Natural killer cell treated with Interleukin-12 subunit alpha and Interleukin-12 subunit beta and Interleukin-15 and Interleukin-18, amount 100 ng/mL, for 72 hours (primary cell): ENCODE data around the gene MTCL1. TPM values are rescaled to one million over a fixed set of nuclear protein-coding genes. Genes with fewer than 3 reads are reported as not detected.

Source experiments
- ATAC-seq, 2 donors: fragments of 150-1000 bp; cut with Tn5 transposase in 1 of 2; sonication (Bioruptor Pico), chemical (Tn5 transposase) in 1 of 2; 2 replicates each; pipeline ENCODE4 v1.10.0; 2021
- DNase-seq: peaks from one replicate; pipeline ENCODE4 v3.0.0; 2022; ENCODE audit warnings: low spot score
- H3K27ac Mint-ChIP-seq, 2 donors: 1 replicate in 1 of 2; 2 replicates in 1 of 2; pipeline ENCODE4 v1.8.0; 2022; ENCODE audit warnings: mixed read lengths in 2 of 2, mild to moderate bottlenecking in 1 of 2, moderate library complexity in 1 of 2
- H3K27me3 Mint-ChIP-seq, 2 donors: 1 replicate in 1 of 2; 2 replicates in 1 of 2; pipeline ENCODE4 v1.8.0; 2022; ENCODE audit warnings: mixed read lengths in 2 of 2
- H3K36me3 Mint-ChIP-seq: one replicate; pipeline ENCODE4 v1.8.0; 2022; ENCODE audit warnings: mixed read lengths
- H3K4me1 Mint-ChIP-seq, 2 donors: 1 replicate in 1 of 2; 2 replicates in 1 of 2; pipeline ENCODE4 v1.8.0; 2022; ENCODE audit warnings: low read depth in 2 of 2, mixed read lengths in 2 of 2, mild to moderate bottlenecking in 1 of 2
- H3K4me3 Mint-ChIP-seq: one replicate; pipeline ENCODE4 v1.8.0; 2022; ENCODE audit warnings: mixed read lengths
- H3K9me3 Mint-ChIP-seq: 2 replicates; pipeline ENCODE4 v1.8.0; 2022; ENCODE audit warnings: mixed read lengths
- total RNA-seq, 2 donors: library from RNA; stranded (reverse); gene quantifications; one replicate each; pipeline ENCODE4 v1.2.3, GENCODE V29; 2022

Gene MTCL1
- under 1 TPM; 0.38 to 0.50 TPM for total RNA-seq

- H3K27me3 Mint-ChIP-seq, result peaks cover 36 to 64% of the 10 kb centered on the region in 2 donors
- H3K4me1 Mint-ChIP-seq, result peaks cover 12 to 15% of the 10 kb centered on the region in 2 donors
- peak; percentile 59 to 63 for ATAC-seq
- peak; percentile 64 for DNase-seq
- no peaks in the 10 kb centered on the region for H3K9me3 Mint-ChIP-seq
- H3K4me3 Mint-ChIP-seq, result peak within 1 kb of the TSS; percentile 93
- H3K36me3 Mint-ChIP-seq, result no peaks in the 10 kb centered on the region
- H3K27ac Mint-ChIP-seq, result peak within 1 kb of the TSS in 1 of 2 donors; percentile 37
Measured at GRCh38 chr18:8705238-8705960, at the start of gene MTCL1. MTCL1 (plus strand) TSS chr18:8705556; CDS start chr18:8705661, 105 bp downstream.

GRCh38 chr18:8656232-8656631 lies 49.1 kb upstream of the MTCL1 start:
- no peak overlapping the region for H3K27ac Mint-ChIP-seq

GRCh38 chr18:8657050-8657820 lies 48.1 kb upstream of the MTCL1 start:
- ATAC-seq (no peak), DNase-seq (no peak)
- H3K4me3 Mint-ChIP-seq, result no peak overlapping the region
- H3K27ac Mint-ChIP-seq, result no peak overlapping the region
- peaks cover 10 to 35% of the 10 kb centered on the region in 2 donors for H3K27me3 Mint-ChIP-seq
- H3K36me3 Mint-ChIP-seq, result no peaks in the 10 kb centered on the region
- no peaks in the 10 kb centered on the region for H3K9me3 Mint-ChIP-seq
- no peaks in the 10 kb centered on the region for H3K4me1 Mint-ChIP-seq

More at GRCh38 chr18:8656232-8656631, 49.1 kb upstream of the MTCL1 start:
- H3K27me3 Mint-ChIP-seq, result peaks cover 10 to 32% of the 10 kb centered on the region in 2 donors
- H3K4me3 Mint-ChIP-seq, result no peak overlapping the region
- no peak for DNase-seq
- no peaks in the 10 kb centered on the region for H3K9me3 Mint-ChIP-seq
- H3K4me1 Mint-ChIP-seq, result no peaks in the 10 kb centered on the region
- H3K36me3 Mint-ChIP-seq, result no peaks in the 10 kb centered on the region
- ATAC-seq, result no peak

GRCh38 chr18:8657873-8658470 lies 47.4 kb upstream of the MTCL1 start:
- H3K27me3 Mint-ChIP-seq, result peaks cover 10 to 35% of the 10 kb centered on the region in 2 donors
- ATAC-seq, result no peak
- peaks cover 0 to 2% of the 10 kb centered on the region in 2 donors for H3K4me1 Mint-ChIP-seq
- H3K36me3 Mint-ChIP-seq, result no peaks in the 10 kb centered on the region
- H3K4me3 Mint-ChIP-seq, result no peak overlapping the region
- H3K9me3 Mint-ChIP-seq, result no peaks in the 10 kb centered on the region
- DNase-seq, result no peak
- H3K27ac Mint-ChIP-seq, result no peak overlapping the region

- H3K27ac Mint-ChIP-seq, result no peak overlapping the region
- H3K4me1 Mint-ChIP-seq, result peaks cover 0 to 5% of the 10 kb centered on the region in 2 donors
- H3K4me3 Mint-ChIP-seq, result no peak overlapping the region
- no peaks in the 10 kb centered on the region for H3K36me3 Mint-ChIP-seq
- H3K27me3 Mint-ChIP-seq, result peaks cover 4 to 35% of the 10 kb centered on the region in 2 donors
- ATAC-seq (no peak), DNase-seq (no peak)
- H3K9me3 Mint-ChIP-seq, result no peaks in the 10 kb centered on the region
Measured at GRCh38 chr18:8658858-8659485, 46.4 kb upstream of the MTCL1 start.

GRCh38 chr18:8659609-8660242 lies 45.6 kb upstream of the MTCL1 start:
- H3K36me3 Mint-ChIP-seq, result no peaks in the 10 kb centered on the region
- ATAC-seq (no peak), DNase-seq (no peak)

GRCh38 chr18:8660316-8660715 lies 45.0 kb upstream of the MTCL1 start:
- no peak for ATAC-seq
- H3K36me3 Mint-ChIP-seq, result no peaks in the 10 kb centered on the region
- H3K27ac Mint-ChIP-seq, result no peak overlapping the region
- no peak for DNase-seq
- H3K4me1 Mint-ChIP-seq, result peaks cover 0 to 5% of the 10 kb centered on the region in 2 donors
- H3K9me3 Mint-ChIP-seq, result no peaks in the 10 kb centered on the region
- H3K27me3 Mint-ChIP-seq, result peaks cover 0 to 29% of the 10 kb centered on the region in 2 donors
- no peak overlapping the region for H3K4me3 Mint-ChIP-seq

More at GRCh38 chr18:8659609-8660242, 45.6 kb upstream of the MTCL1 start:
- Mint-ChIP-seq H3K27ac (no peak overlapping the region), H3K4me3 (no peak overlapping the region), H3K9me3 (no peaks in the 10 kb centered on the region), H3K27me3 (peaks cover 0 to 31% of the 10 kb centered on the region in 2 donors), H3K4me1 (peaks cover 0 to 5% of the 10 kb centered on the region in 2 donors)

- ATAC-seq, result peak in 1 of 2 donors; percentile 28
- H3K27ac Mint-ChIP-seq, result no peak overlapping the region
- H3K36me3 Mint-ChIP-seq, result no peaks in the 10 kb centered on the region
- H3K27me3 Mint-ChIP-seq, result peaks cover 0 to 23% of the 10 kb centered on the region in 2 donors
- no peak for DNase-seq
- H3K9me3 Mint-ChIP-seq, result no peaks in the 10 kb centered on the region
- H3K4me1 Mint-ChIP-seq, result peaks cover 0 to 5% of the 10 kb centered on the region in 2 donors
- H3K4me3 Mint-ChIP-seq, result no peak overlapping the region
Measured at GRCh38 chr18:8661754-8662559, 43.4 kb upstream of the MTCL1 start.

- H3K4me3 Mint-ChIP-seq, result no peak overlapping the region
- H3K27me3 Mint-ChIP-seq, result peaks cover 0 to 23% of the 10 kb centered on the region in 2 donors
- ATAC-seq (peak; percentile 50 to 75), DNase-seq (no peak)
- H3K36me3 Mint-ChIP-seq, result no peaks in the 10 kb centered on the region
- no peak overlapping the region for H3K27ac Mint-ChIP-seq
- peaks cover 0 to 5% of the 10 kb centered on the region in 2 donors for H3K4me1 Mint-ChIP-seq
- H3K9me3 Mint-ChIP-seq, result no peaks in the 10 kb centered on the region
Measured at GRCh38 chr18:8662560-8663255, 42.6 kb upstream of the MTCL1 start.

GRCh38 chr18:8667846-8668245 lies 37.5 kb upstream of the MTCL1 start:
- H3K36me3 Mint-ChIP-seq, result no peaks in the 10 kb centered on the region
- H3K27me3 Mint-ChIP-seq, result peaks cover 0 to 10% of the 10 kb centered on the region in 2 donors
- ATAC-seq (no peak), DNase-seq (no peak)
- H3K4me3 Mint-ChIP-seq, result no peak overlapping the region
- H3K27ac Mint-ChIP-seq, result no peak overlapping the region
- no peaks in the 10 kb centered on the region for H3K9me3 Mint-ChIP-seq
- H3K4me1 Mint-ChIP-seq, result peaks cover 0 to 4% of the 10 kb centered on the region in 2 donors

GRCh38 chr18:8668381-8668780 lies 37.0 kb upstream of the MTCL1 start:
- no peak for DNase-seq
- Mint-ChIP-seq H3K4me1 (no peaks in the 10 kb centered on the region), H3K27me3 (peaks cover 0 to 7% of the 10 kb centered on the region in 2 donors), H3K9me3 (no peaks in the 10 kb centered on the region), H3K4me3 (no peak overlapping the region), H3K36me3 (no peaks in the 10 kb centered on the region), H3K27ac (no peak overlapping the region)
- ATAC-seq, result no peak

GRCh38 chr18:8669571-8669970 lies 35.8 kb upstream of the MTCL1 start:
- no peak for DNase-seq
- H3K27me3 Mint-ChIP-seq, result no peaks in the 10 kb centered on the region
- no peaks in the 10 kb centered on the region for H3K4me1 Mint-ChIP-seq
- H3K4me3 Mint-ChIP-seq, result no peak overlapping the region
- H3K9me3 Mint-ChIP-seq, result no peaks in the 10 kb centered on the region
- H3K36me3 Mint-ChIP-seq, result no peaks in the 10 kb centered on the region
- H3K27ac Mint-ChIP-seq, result no peak overlapping the region
- ATAC-seq, result no peak
